Esophagus squamous epithelium (tissue), 4 donors: Measurements from ENCODE around the gene RBM19.

Experiments used
- CTCF ChIP-seq, 6 experiments: fragments of 450-650 bp in 4 of 6; fragments of 200-600 bp in 2 of 6; sonication (generic) in 2 of 6; IDR thresholded peaks; one replicate each; pipeline ENCODE4 v1.5.1; 2016 to 2019; ENCODE audit warnings: antibody characterized with exemption in 6 of 6, mild to moderate bottlenecking in 4 of 6, moderate library complexity in 4 of 6
- POLR2A ChIP-seq, 4 donors: fragments of 450-650 bp; IDR thresholded peaks; one replicate each; pipeline ENCODE4 v1.6.1; 2017; ENCODE audit warnings: antibody characterized with exemption in 4 of 4, mild to moderate bottlenecking in 4 of 4, moderate library complexity in 3 of 4

- TF ChIP-seq POLR2A (IDR thresholded peaks at IDR 0.05) (no peak), CTCF (IDR thresholded peaks at IDR 0.05) (no peak)
These were observed 162.4 kb downstream of the RBM19 start for GRCh38 chr12:113803759-113804140.
